ENCODE data around the gene SGMS2.

Gene SGMS2

GRCh38 chr4:107877361-107877760 is 52.6 kb downstream of the SGMS2 start:
- H3K4me3 ChIP-seq (ENCODE audit: low read depth, low read length) = no peak overlapping the region
- no peak for DNase-seq
- H3K36me3 ChIP-seq = no peaks in the 10 kb centered on the region
- no peaks in the 10 kb centered on the region for H3K4me1 ChIP-seq
- TF ChIP-seq CTCF (IDR thresholded peaks at IDR 0.05; ENCODE audit: low read depth, low read length) = no peak
- peaks cover 2% of the 10 kb centered on the region for H3K27me3 ChIP-seq
- H3K9me3 ChIP-seq = no peaks in the 10 kb centered on the region

DNA sequence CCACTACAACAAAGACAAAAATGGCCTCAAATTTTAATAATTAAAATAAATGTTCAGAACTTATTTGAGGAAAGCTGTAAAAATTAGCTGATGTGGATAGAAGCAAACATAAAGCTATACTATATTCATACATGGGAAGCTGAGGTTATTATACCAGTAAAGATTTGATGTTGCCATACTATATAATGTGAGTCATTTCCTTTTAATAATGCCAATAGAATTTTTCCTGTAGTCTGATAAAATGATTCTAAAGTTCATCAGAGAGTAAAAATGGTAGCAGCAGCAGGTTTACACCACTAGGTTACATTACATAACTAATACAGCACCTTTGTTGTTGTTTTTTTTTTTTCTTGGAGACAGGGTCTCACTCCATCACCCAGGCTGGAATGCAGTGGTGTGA is 61.1 kb downstream of the SGMS2 start:
- TF ChIP-seq CTCF (IDR thresholded peaks at IDR 0.05; ENCODE audit: low read depth, low read length) = no peak
- no peak for DNase-seq
- no peaks in the 10 kb centered on the region for H3K9me3 ChIP-seq
- H3K4me3 ChIP-seq (ENCODE audit: low read depth, low read length) = no peak overlapping the region
- no peaks in the 10 kb centered on the region for H3K36me3 ChIP-seq
- H3K4me1 ChIP-seq = no peaks in the 10 kb centered on the region
- H3K27me3 ChIP-seq = no peaks in the 10 kb centered on the region

- H3K9me3 ChIP-seq = no peaks in the 10 kb centered on the region
- no peak for TF ChIP-seq CTCF (IDR thresholded peaks at IDR 0.05; ENCODE audit: low read depth, low read length)
- H3K4me3 ChIP-seq (ENCODE audit: low read depth, low read length) = no peak overlapping the region
- H3K4me1 ChIP-seq = no peaks in the 10 kb centered on the region
- DNase-seq = no peak
- no peaks in the 10 kb centered on the region for H3K36me3 ChIP-seq
- no peaks in the 10 kb centered on the region for H3K27me3 ChIP-seq
Measured at GRCh38 chr4:107888237-107888636, 63.5 kb downstream of the SGMS2 start.

- Histone ChIP-seq H3K9me3 (no peaks in the 10 kb centered on the region), H3K4me1 (no peaks in the 10 kb centered on the region), H3K4me3 (ENCODE audit: low read depth, low read length) (no peak overlapping the region), H3K27me3 (peaks cover 2% of the 10 kb centered on the region; the same call in 1 of the 2 replicates), H3K36me3 (no peaks in the 10 kb centered on the region)
- no peak for DNase-seq
- TF ChIP-seq CTCF (IDR thresholded peaks at IDR 0.05; ENCODE audit: low read depth, low read length) = no peak
Measured at GRCh38 chr4:107890779-107891178, 66.0 kb downstream of the SGMS2 start.

- DNase-seq = no peak
- TF ChIP-seq CTCF (IDR thresholded peaks at IDR 0.05; ENCODE audit: low read depth, low read length) = no peak
- H3K4me3 ChIP-seq (ENCODE audit: low read depth, low read length) = no peak overlapping the region
- no peaks in the 10 kb centered on the region for H3K4me1 ChIP-seq
- H3K9me3 ChIP-seq = no peaks in the 10 kb centered on the region
- H3K27me3 ChIP-seq = peaks cover 6% of the 10 kb centered on the region; the same call in 1 of the 2 replicates
- H3K36me3 ChIP-seq = no peaks in the 10 kb centered on the region
Measured at GRCh38 chr4:107891299-107891698, 66.6 kb downstream of the SGMS2 start.

DNA sequence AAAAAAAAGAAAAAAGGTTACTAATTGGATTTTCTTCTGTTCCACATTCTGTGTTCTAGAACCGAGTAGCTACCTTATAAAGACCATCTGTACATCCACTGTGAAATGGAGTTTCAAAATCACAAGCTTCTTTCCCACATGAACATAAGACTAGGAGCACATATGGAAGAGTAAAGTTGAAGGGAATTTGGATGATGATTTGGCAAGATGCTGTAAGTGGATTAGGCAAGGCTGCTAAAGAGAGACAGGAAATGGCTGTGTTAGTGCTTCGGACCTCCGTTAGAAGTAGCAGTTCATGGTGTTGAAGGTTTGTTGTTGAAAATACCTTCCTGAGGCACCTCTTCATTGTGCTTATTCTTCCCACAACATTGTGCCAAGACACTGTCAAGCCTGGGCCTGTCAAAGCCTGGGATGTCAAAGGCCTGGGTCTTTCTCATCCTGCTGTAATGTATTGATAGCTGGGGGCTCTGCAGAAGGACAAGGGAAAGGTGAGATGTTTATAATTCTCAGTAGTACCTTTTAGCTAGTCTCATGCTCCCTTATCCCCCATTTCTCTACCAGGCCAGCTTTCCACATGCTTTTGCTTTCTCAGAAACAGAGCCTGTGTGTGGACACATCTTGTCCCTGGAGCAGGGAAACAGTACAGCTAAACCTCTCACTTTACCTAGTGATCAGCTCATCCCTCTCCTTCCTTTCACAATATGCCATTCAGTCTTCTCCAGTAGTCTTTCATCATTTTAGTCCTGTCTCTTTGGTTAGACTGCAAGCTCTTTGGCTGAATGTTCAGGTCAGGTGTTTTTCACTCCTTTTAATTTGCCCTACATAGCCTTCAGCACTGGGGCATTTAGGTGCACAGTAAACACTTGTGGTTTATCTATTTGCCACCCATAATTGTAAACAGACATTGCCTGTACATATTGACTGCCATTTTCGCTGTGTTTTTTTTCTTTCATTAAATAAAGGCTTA is 68.7 kb downstream of the SGMS2 start:
- Histone ChIP-seq H3K4me3 (ENCODE audit: low read depth, low read length) (no peak overlapping the region), H3K4me1 (no peaks in the 10 kb centered on the region), H3K27me3 (peaks cover 12% of the 10 kb centered on the region), H3K9me3 (no peaks in the 10 kb centered on the region), H3K36me3 (no peaks in the 10 kb centered on the region)
- no peak for DNase-seq
- no peak for TF ChIP-seq CTCF (IDR thresholded peaks at IDR 0.05; ENCODE audit: low read depth, low read length)
